ENCODE results near the gene FIZ1.

Gene FIZ1

GRCh38 chr19:55646889-55647731, 47.8 kb upstream of the FIZ1 start:
- no peaks in the 10 kb centered on the region for H3K9me3 ChIP-seq (replicated peaks; ENCODE audit: insufficient read depth, low read length)
- H3K27me3 ChIP-seq (replicated peaks; ENCODE audit: insufficient read depth, low read length), result no peaks in the 10 kb centered on the region
- peaks cover 21% of the 10 kb centered on the region; the same call in 1 of the 2 replicates for H3K4me1 ChIP-seq (ENCODE audit: low read length)
- no peaks in the 10 kb centered on the region for H4K20me1 ChIP-seq (ENCODE audit: insufficient read depth, low read length)
- no peaks in the 10 kb centered on the region for H3K36me3 ChIP-seq (replicated peaks; ENCODE audit: insufficient read depth, low read length)
- H3K27ac ChIP-seq (ENCODE audit: low read length), result no peak overlapping the region
- peaks cover 13% of the 10 kb centered on the region for H3F3A ChIP-seq (ENCODE audit: insufficient read depth, low read length)
- H3K4me3 ChIP-seq (ENCODE audit: low read length), result peak overlapping the region; percentile 61
- TF ChIP-seq EZH2phosphoT487 (IDR thresholded peaks at IDR 0.05; ENCODE audit: low read length), result no peak
- peak overlapping the region; percentile 64; the same call in 1 of the 2 replicates for H3K9ac ChIP-seq (ENCODE audit: low read length)
- H3K4me2 ChIP-seq (ENCODE audit: low read depth, low read length), result peak overlapping the region; percentile 49
- peaks cover 21% of the 10 kb centered on the region for H3K79me2 ChIP-seq (ENCODE audit: low read length)
- H2AFZ ChIP-seq (ENCODE audit: low read length), result peak overlapping the region; percentile 38; the same call in 1 of the 2 replicates
- H3K9me2 ChIP-seq (replicated peaks; ENCODE audit: insufficient read depth, low read length), result no peaks in the 10 kb centered on the region
- no peak for DNase-seq

GRCh38 chr19:55645512-55645881, 46.2 kb upstream of the FIZ1 start:
- Histone ChIP-seq H3K4me3 (ENCODE audit: low read length) (no peak overlapping the region), H3K36me3 (replicated peaks; ENCODE audit: insufficient read depth, low read length) (no peaks in the 10 kb centered on the region), H2AFZ (ENCODE audit: low read length) (no peak overlapping the region)

GRCh38 chr19:55644842-55645511, 45.7 kb upstream of the FIZ1 start:
- H3F3A ChIP-seq (ENCODE audit: insufficient read depth, low read length), result peaks cover 20% of the 10 kb centered on the region
- H4K20me1 ChIP-seq (ENCODE audit: insufficient read depth, low read length), result no peaks in the 10 kb centered on the region
- no peak for TF ChIP-seq EZH2 (optimal IDR thresholded peaks at IDR 0.05; ENCODE audit: low read depth, low read length)
- no peak for TF ChIP-seq CTCF (IDR thresholded peaks at IDR 0.05; ENCODE audit: low read length)
- no peak for TF ChIP-seq EZH2phosphoT487 (IDR thresholded peaks at IDR 0.05; ENCODE audit: low read length)
- no peak overlapping the region for H3K9ac ChIP-seq (ENCODE audit: low read length)
- H3K4me3 ChIP-seq (ENCODE audit: low read length), result no peak overlapping the region
- H3K27me3 ChIP-seq (replicated peaks; ENCODE audit: insufficient read depth, low read length), result no peaks in the 10 kb centered on the region
- H3K4me1 ChIP-seq (ENCODE audit: low read length), result peaks cover 27% of the 10 kb centered on the region
- no peaks in the 10 kb centered on the region for H3K9me3 ChIP-seq (replicated peaks; ENCODE audit: insufficient read depth, low read length)
- no peak for DNase-seq
- peak overlapping the region; percentile 94; the same call in 1 of the 2 replicates for H3K4me2 ChIP-seq (ENCODE audit: low read depth, low read length)
- H3K27ac ChIP-seq (ENCODE audit: low read length), result no peak overlapping the region
- no peaks in the 10 kb centered on the region for H3K9me2 ChIP-seq (replicated peaks; ENCODE audit: insufficient read depth, low read length)
- H3K36me3 ChIP-seq (replicated peaks; ENCODE audit: insufficient read depth, low read length), result no peaks in the 10 kb centered on the region
- H3K79me2 ChIP-seq (ENCODE audit: low read length), result peaks cover 25% of the 10 kb centered on the region
- no peak overlapping the region for H2AFZ ChIP-seq (ENCODE audit: low read length)

More at GRCh38 chr19:55645512-55645881, 46.2 kb upstream of the FIZ1 start:
- no peak overlapping the region for H3K4me2 ChIP-seq (ENCODE audit: low read depth, low read length)
- H3K9ac ChIP-seq (ENCODE audit: low read length), result no peak overlapping the region
- H3K9me2 ChIP-seq (replicated peaks; ENCODE audit: insufficient read depth, low read length), result no peaks in the 10 kb centered on the region
- no peaks in the 10 kb centered on the region for H3K27me3 ChIP-seq (replicated peaks; ENCODE audit: insufficient read depth, low read length)
- H3F3A ChIP-seq (ENCODE audit: insufficient read depth, low read length), result peaks cover 20% of the 10 kb centered on the region
- peaks cover 25% of the 10 kb centered on the region for H3K79me2 ChIP-seq (ENCODE audit: low read length)
- TF ChIP-seq EZH2 (optimal IDR thresholded peaks at IDR 0.05; ENCODE audit: low read depth, low read length) (no peak), EZH2phosphoT487 (IDR thresholded peaks at IDR 0.05; ENCODE audit: low read length) (no peak), CTCF (IDR thresholded peaks at IDR 0.05; ENCODE audit: low read length) (no peak)
- no peaks in the 10 kb centered on the region for H4K20me1 ChIP-seq (ENCODE audit: insufficient read depth, low read length)
- H3K27ac ChIP-seq (ENCODE audit: low read length), result no peak overlapping the region
- no peaks in the 10 kb centered on the region for H3K9me3 ChIP-seq (replicated peaks; ENCODE audit: insufficient read depth, low read length)
- peaks cover 23% of the 10 kb centered on the region; the same call in 1 of the 2 replicates for H3K4me1 ChIP-seq (ENCODE audit: low read length)
- no peak for DNase-seq
